ENCODE data around the gene SPRED1.

DNA sequence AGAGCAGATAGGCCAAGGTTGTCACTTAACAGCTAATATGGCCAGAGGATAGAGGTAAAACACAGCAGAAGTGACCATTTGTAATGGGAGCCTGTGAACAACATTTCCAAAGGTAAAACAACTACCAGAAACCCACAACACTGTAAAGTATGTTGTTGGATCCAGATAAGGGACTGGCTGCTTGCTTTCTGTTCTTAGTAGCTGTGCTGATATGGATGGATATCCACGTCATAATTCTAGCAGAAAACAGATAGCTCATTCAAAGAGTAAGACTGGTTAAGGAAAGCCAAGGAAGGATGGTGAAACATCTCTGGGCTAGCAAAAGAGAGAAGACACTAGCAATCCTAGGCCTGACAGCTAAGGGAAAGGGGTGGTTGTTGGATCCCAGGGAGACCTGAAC lies 36.9 kb upstream of the SPRED1 start:
- TF ChIP-seq CTCF (IDR thresholded peaks at IDR 0.05; ENCODE audit: insufficient read depth, low read length) (no peak), GABPA (IDR thresholded peaks at IDR 0.05; ENCODE audit: low read depth) (no peak)

Measured in HL-60 (cell line).